Measurements from ENCODE around the gene GSTA1.

- TF ChIP-seq POLR2A (IDR thresholded peaks at IDR 0.05) (no peak), CTCF (IDR thresholded peaks at IDR 0.05) (no peak)
These were observed 18.2 kb upstream of the GSTA1 start for GRCh38 chr6:52821842-52822241.
